B cell (primary cell): ENCODE results near the gene DNAJB12. TPM values are rescaled to one million over a fixed set of nuclear protein-coding genes. Genes with fewer than 3 reads are reported as not detected.
"Not testable (repeated sequence)": the region's sequence is repeated elsewhere in the genome, so short reads cannot be mapped to it uniquely, and the experiment has no call there.

Experiments
- ATAC-seq: fragments of 200-7000 bp; cut with Tn5 transposase; one replicate; pipeline ENCODE4 v1.10.0; 2021; ENCODE audit warnings: low read depth, mild to moderate bottlenecking, moderate number of reproducible peaks, moderate library complexity
- CTCF ChIA-PET: fragments of 350-600 bp; sonication (Branson Sonifier 250); formaldehyde crosslinking; loops from one replicate; lab custom pipeline; 2021; ENCODE audit warnings: antibody characterized with exemption, inconsistent platforms; lab: Charles Lee
- POLR2A ChIA-PET: fragments of 350-600 bp; sonication (Branson Sonifier 250); formaldehyde crosslinking; loops from one replicate; lab custom pipeline; 2021; ENCODE audit warnings: antibody characterized with exemption; lab: Charles Lee
- DNase-seq: peaks from one replicate; pipeline ENCODE4 v3.0.0; 2013
- H2AFZ ChIP-seq: 2 replicates; pipeline ENCODE4 v1.6.1; 2012; ENCODE audit warnings: mild to moderate bottlenecking, low read depth, low read length; ENCODE audit not compliant: insufficient read depth, poor library complexity, severe bottlenecking
- H3K27ac ChIP-seq, 2 donors: 1 replicate in 1 of 2; 2 replicates in 1 of 2; pipeline ENCODE4 v1.5.1; 2012 to 2013; ENCODE audit warnings: low read length in 2 of 2, mild to moderate bottlenecking in 2 of 2, moderate library complexity in 1 of 2
- H3K27me3 ChIP-seq, 4 experiments: fragments of 200-600 bp in 1 of 4; sonication (generic) in 1 of 4; replicated peaks in 1 of 4; 1 replicate in 2 of 4; 2 replicates in 2 of 4; pipeline versions ENCODE4 v1.6.1 to v1.7.0; 2013 to 2016; ENCODE audit warnings: low read length in 3 of 4, mild to moderate bottlenecking in 2 of 4, mixed read lengths in 1 of 4, moderate library complexity in 1 of 4; ENCODE audit not compliant: insufficient read depth in 4 of 4, control insufficient read depth in 3 of 4; ENCODE audit errors: control extremely low read depth in 1 of 4
- H3K36me3 ChIP-seq, 2 experiments: replicated peaks in 1 of 2; 1 replicate in 1 of 2; 2 replicates in 1 of 2; pipeline versions ENCODE4 v1.6.1 to v1.7.1; 2013; ENCODE audit warnings: low read length in 1 of 2; ENCODE audit not compliant: insufficient read depth in 2 of 2, control insufficient read depth in 1 of 2; ENCODE audit errors: control extremely low read depth in 1 of 2, extremely low read depth in 1 of 2
- H3K4me1 ChIP-seq, 2 donors: fragments of 200-600 bp in 1 of 2; sonication (generic) in 1 of 2; 1 replicate in 1 of 2; 2 replicates in 1 of 2; pipeline versions ENCODE4 v1.5.1 to v1.6.1; 2013 to 2017; ENCODE audit warnings: low read length in 2 of 2; ENCODE audit not compliant: control insufficient read depth in 2 of 2, insufficient read depth in 2 of 2
- H3K4me2 ChIP-seq: replicated peaks from 2 replicates; pipeline ENCODE3; 2012; ENCODE audit warnings: mild to moderate bottlenecking, low read depth, low read length; ENCODE audit not compliant: poor library complexity, severe bottlenecking
- H3K4me3 ChIP-seq, 5 experiments: fragments of 200-600 bp in 1 of 5; sonication (generic) in 1 of 5; 1 replicate in 3 of 5; 2 replicates in 2 of 5; pipeline versions ENCODE4 v1.5.1 to v1.7.0; 2011 to 2016; ENCODE audit warnings: low read length in 4 of 5, mild to moderate bottlenecking in 4 of 5, low read depth in 2 of 5, control low read depth in 1 of 5, moderate library complexity in 1 of 5; ENCODE audit not compliant: insufficient read depth in 1 of 5; ENCODE audit errors: control extremely low read depth in 1 of 5, extremely low read depth in 1 of 5
- H3K79me2 ChIP-seq: fragments of 200-600 bp; sonication (generic); one replicate; pipeline ENCODE4 v1.6.0; 2016; ENCODE audit warnings: low read length; ENCODE audit not compliant: control insufficient read depth, insufficient read depth
- H3K9ac ChIP-seq: fragments of 200-600 bp; sonication (generic); 2 replicates; pipeline ENCODE4 v1.6.1; 2017; ENCODE audit warnings: mild to moderate bottlenecking, low read length, moderate library complexity
- H3K9me3 ChIP-seq, 3 donors: one replicate each; pipeline versions ENCODE4 v1.6.1 to v1.7.1; 2013; ENCODE audit warnings: low read length in 2 of 3; ENCODE audit not compliant: control insufficient read depth in 2 of 3, insufficient read depth in 1 of 3; ENCODE audit errors: control extremely low read depth in 1 of 3
- H4K20me1 ChIP-seq: 2 replicates; pipeline ENCODE4 v1.6.0; 2012; ENCODE audit warnings: mild to moderate bottlenecking, low read length; ENCODE audit not compliant: insufficient read depth, control insufficient read depth, poor library complexity, severe bottlenecking
- H3K27ac Mint-ChIP-seq: one replicate; pipeline ENCODE4 v1.8.0; 2021; ENCODE audit warnings: mixed read lengths
- H3K27me3 Mint-ChIP-seq: one replicate; pipeline ENCODE4 v1.8.0; 2021; ENCODE audit warnings: mixed read lengths
- H3K4me1 Mint-ChIP-seq: one replicate; pipeline ENCODE4 v1.8.0; 2021; ENCODE audit warnings: mixed read lengths
- H3K4me3 Mint-ChIP-seq: one replicate; pipeline ENCODE4 v1.8.0; 2021; ENCODE audit warnings: mixed read lengths
- H3K9me3 Mint-ChIP-seq: one replicate; pipeline ENCODE4 v1.8.0; 2022; ENCODE audit warnings: mixed read lengths; ENCODE audit not compliant: insufficient read depth
- EZH2 ChIP-seq: IDR thresholded peaks from 2 replicates; pipeline ENCODE4 v1.6.1; 2012; ENCODE audit warnings: borderline replicate concordance, low read depth, mild to moderate bottlenecking, moderate library complexity, low read length; ENCODE audit not compliant: insufficient read depth, poor library complexity, severe bottlenecking
- WGBS: methylation state at CpG from one replicate; pipeline ENCODE4 v1.1.5; 2013; ENCODE audit warnings: missing lambda C conversion rate; ENCODE audit not compliant: insufficient coverage; 5-methylcytosine and 5-hydroxymethylcytosine counted together
- intact Hi-C: fragments of 100-400 bp; cut with micrococcal nuclease; formaldehyde crosslinking; loops from one replicate; pipeline ENCODE4 v1.10.0; 2022
- polyA plus RNA-seq: library from polyadenylated mRNA; depleted of rRNA; stranded (reverse); fragments of >200 nt; gene quantifications from 2 replicates; pipeline ENCODE4 v1.2.3, GENCODE V29; 2012
- total RNA-seq, 2 donors: library from RNA; stranded (reverse); fragments of 120-200 nt in 1 of 2; gene quantifications; 1 replicate in 1 of 2; 2 replicates in 1 of 2; pipeline versions ENCODE4 v1.2.3 to v1.2.4, GENCODE V29; 2013 to 2022
- TF ChIP-seq, protein P1 (sequence below): fragments of 200-600 bp; IDR thresholded peaks from one replicate; pipeline ENCODE4 v1.8.0; 2022; ENCODE audit warnings: antibody characterized with exemption, mild to moderate bottlenecking

The DNAJB12 gene
- total and polyA plus RNA-seq, 2 donors (not counting 1 experiment from before 2014, with no cell fraction given), result 16.1 to 42.3 TPM

DNA sequence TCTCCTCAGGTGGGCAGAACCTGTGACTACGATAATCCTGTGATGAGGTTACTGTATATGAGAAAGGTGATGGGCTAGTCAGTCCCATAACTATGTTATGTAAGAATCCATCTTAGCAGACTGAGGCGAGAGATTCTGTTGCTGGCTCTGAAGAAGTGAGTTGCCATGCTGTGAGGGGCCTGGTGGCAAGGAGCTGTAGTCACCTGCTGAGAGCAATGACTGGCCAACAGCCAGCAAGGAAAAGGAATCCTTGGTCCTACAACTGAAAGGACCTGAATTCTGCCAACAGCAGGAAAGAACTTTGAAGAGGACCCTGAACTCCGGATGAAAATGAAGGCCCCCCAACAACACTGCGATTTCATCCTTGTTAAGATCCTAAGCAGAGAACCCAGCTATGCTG lies 31.0 kb upstream of the DNAJB12 start:
- H3K4me1 ChIP-seq, result peaks cover 0 to 4% of the 10 kb centered on the region in 2 donors
- no peaks in the 10 kb centered on the region for H3K79me2 ChIP-seq
- H3K27me3 ChIP-seq, result no peaks in the 10 kb centered on the region
- H4K20me1 ChIP-seq, result no peaks in the 10 kb centered on the region
- Mint-ChIP-seq H3K27ac (no peak overlapping the region), H3K4me3 (no peak overlapping the region), H3K4me1 (peaks cover 5% of the 10 kb centered on the region), H3K9me3 (no peaks in the 10 kb centered on the region), H3K27me3 (no peaks in the 10 kb centered on the region)
- H3K4me2 ChIP-seq, result no peak overlapping the region
- no peak overlapping the region for H3K4me3 ChIP-seq
- no peak overlapping the region for H3K27ac ChIP-seq
- ATAC-seq (no peak), DNase-seq (no peak)
- H3K9ac ChIP-seq, result no peak overlapping the region
- H3K9me3 ChIP-seq, result no peaks in the 10 kb centered on the region
- POLR2A ChIA-PET, result no interaction called here
- no peak overlapping the region for H2AFZ ChIP-seq
- no peak for TF ChIP-seq EZH2
- TF ChIP-seq, protein P1, sequence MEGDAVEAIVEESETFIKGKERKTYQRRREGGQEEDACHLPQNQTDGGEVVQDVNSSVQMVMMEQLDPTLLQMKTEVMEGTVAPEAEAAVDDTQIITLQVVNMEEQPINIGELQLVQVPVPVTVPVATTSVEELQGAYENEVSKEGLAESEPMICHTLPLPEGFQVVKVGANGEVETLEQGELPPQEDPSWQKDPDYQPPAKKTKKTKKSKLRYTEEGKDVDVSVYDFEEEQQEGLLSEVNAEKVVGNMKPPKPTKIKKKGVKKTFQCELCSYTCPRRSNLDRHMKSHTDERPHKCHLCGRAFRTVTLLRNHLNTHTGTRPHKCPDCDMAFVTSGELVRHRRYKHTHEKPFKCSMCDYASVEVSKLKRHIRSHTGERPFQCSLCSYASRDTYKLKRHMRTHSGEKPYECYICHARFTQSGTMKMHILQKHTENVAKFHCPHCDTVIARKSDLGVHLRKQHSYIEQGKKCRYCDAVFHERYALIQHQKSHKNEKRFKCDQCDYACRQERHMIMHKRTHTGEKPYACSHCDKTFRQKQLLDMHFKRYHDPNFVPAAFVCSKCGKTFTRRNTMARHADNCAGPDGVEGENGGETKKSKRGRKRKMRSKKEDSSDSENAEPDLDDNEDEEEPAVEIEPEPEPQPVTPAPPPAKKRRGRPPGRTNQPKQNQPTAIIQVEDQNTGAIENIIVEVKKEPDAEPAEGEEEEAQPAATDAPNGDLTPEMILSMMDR, result no peak
- intact Hi-C loops, result no loop called here
- CTCF ChIA-PET, result no interaction called here
- no peaks in the 10 kb centered on the region for H3K36me3 ChIP-seq
- 96% methylated on average over 3 of the region's 4 CpGs for WGBS

DNA sequence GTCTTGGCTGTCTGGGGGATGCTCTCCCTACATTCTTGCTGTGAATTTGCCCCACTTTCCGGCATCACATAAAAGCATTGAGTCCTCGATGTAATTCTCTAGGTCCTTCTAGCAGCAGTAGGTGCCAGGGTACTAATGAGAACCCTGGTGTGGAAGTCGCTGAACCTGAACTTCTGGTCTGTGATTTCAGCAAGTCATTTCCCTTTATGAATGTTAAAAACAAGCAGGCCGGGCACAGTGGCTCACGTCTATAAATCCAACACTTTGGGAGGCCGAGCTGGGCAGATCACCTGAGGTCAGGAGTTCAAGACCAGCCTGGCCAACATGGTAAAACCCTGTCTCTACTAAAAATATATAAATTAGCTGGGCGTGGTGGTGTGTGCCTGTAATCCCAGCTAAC lies 30.3 kb upstream of the DNAJB12 start:
- H3K4me1 ChIP-seq, POLR2A ChIA-PET, H3K9me3 Mint-ChIP-seq, DNase-seq, CTCF ChIA-PET, H3K9ac ChIP-seq, H3K4me2 ChIP-seq, H3K9me3 ChIP-seq, intact Hi-C loops, H3K27ac Mint-ChIP-seq, H3K4me3 ChIP-seq, H3K27ac ChIP-seq, H4K20me1 ChIP-seq, H3K27me3 ChIP-seq, H2AFZ ChIP-seq, H3K4me1 Mint-ChIP-seq, H3K4me3 Mint-ChIP-seq, H3K79me2 ChIP-seq, H3K27me3 Mint-ChIP-seq, H3K36me3 ChIP-seq, ATAC-seq: not testable (repeated sequence)
- WGBS, result 17% methylated on average over 4 of the region's 7 CpGs
